SU-DHL-6 (cell line): ENCODE measurements around the gene DSEL.

Experiments
- H2AFZ ChIP-seq: fragments of 200-600 bp; sonication (generic); 2 replicates; pipeline ENCODE4 v1.6.1; 2014; ENCODE audit warnings: low read depth, mild to moderate bottlenecking, moderate library complexity, mixed read lengths, antibody characterized with exemption, low read length; ENCODE audit not compliant: severe bottlenecking
- H3F3A ChIP-seq: fragments of 200-600 bp; shearing (Covaris generic); 2 replicates; pipeline ENCODE4 v1.6.0; 2016; ENCODE audit warnings: antibody characterized with exemption, mild to moderate bottlenecking; ENCODE audit not compliant: insufficient read depth
- H3K27ac ChIP-seq: fragments of 200-600 bp; sonication (generic); 2 replicates; pipeline ENCODE4 v1.5.1; 2016; ENCODE audit warnings: low read depth, mild to moderate bottlenecking, low read length, moderate library complexity, mixed read lengths
- H3K27me3 ChIP-seq: fragments of 200-600 bp; sonication (generic), shearing (Covaris generic); 2 replicates; pipeline ENCODE4 v1.6.0; 2014; ENCODE audit warnings: mild to moderate bottlenecking, low read length
- H3K36me3 ChIP-seq: fragments of 200-600 bp; sonication (generic); 2 replicates; pipeline ENCODE4 v1.6.1; 2014; ENCODE audit warnings: mild to moderate bottlenecking, low read length, mixed read lengths
- H3K4me2 ChIP-seq: fragments of 300-600, 200-600 bp; shearing (Covaris generic), sonication (generic); 2 replicates; pipeline ENCODE4 v1.6.0; 2014; ENCODE audit warnings: low read length, low read depth, mild to moderate bottlenecking; ENCODE audit not compliant: poor library complexity, severe bottlenecking
- H3K4me3 ChIP-seq: fragments of 200-600 bp; sonication (generic); 2 replicates; pipeline ENCODE4 v1.5.1; 2014; ENCODE audit warnings: antibody characterized with exemption, low read length, mild to moderate bottlenecking, mixed read lengths; ENCODE audit not compliant: insufficient read depth, poor library complexity, severe bottlenecking
- H3K79me2 ChIP-seq: fragments of 200-600 bp; sonication (generic); 2 replicates; pipeline ENCODE4 v1.6.1; 2014; ENCODE audit warnings: mild to moderate bottlenecking, low read length, moderate library complexity; ENCODE audit not compliant: insufficient read depth
- H3K9ac ChIP-seq: fragments of 200-600 bp; sonication (generic); 2 replicates; pipeline ENCODE4 v1.7.0; 2014; ENCODE audit warnings: mild to moderate bottlenecking, low read length
- H3K9me2 ChIP-seq: fragments of 200-600 bp; sonication (generic); replicated peaks from 2 replicates; pipeline ENCODE4 v1.6.1; 2014; ENCODE audit warnings: low read length; ENCODE audit not compliant: insufficient read depth
- H3K9me3 ChIP-seq: fragments of 200-600 bp; sonication (generic); 2 replicates; pipeline ENCODE4 v1.6.1; 2014; ENCODE audit warnings: low read length, mixed read lengths; ENCODE audit not compliant: insufficient read depth
- H4K20me1 ChIP-seq: fragments of 200-600 bp; sonication (generic); 2 replicates; pipeline ENCODE4 v1.6.1; 2014; ENCODE audit warnings: low read depth, mild to moderate bottlenecking, antibody characterized with exemption, low read length, moderate library complexity, mixed read lengths
- CTCF ChIP-seq: fragments of 200-600 bp; sonication (generic); IDR thresholded peaks from one replicate; pipeline ENCODE4 v1.5.1; 2017; ENCODE audit warnings: antibody characterized with exemption, mild to moderate bottlenecking, low read length, moderate library complexity; ENCODE audit not compliant: insufficient read depth, poor library complexity, severe bottlenecking
- EZH2phosphoT487 ChIP-seq: fragments of 200-600 bp; sonication (generic), shearing (Covaris generic); conservative IDR thresholded peaks from 2 replicates; pipeline ENCODE4 v1.6.1; 2018; ENCODE audit warnings: mild to moderate bottlenecking, antibody characterized with exemption, low read length, moderate library complexity, mixed read lengths

The DSEL gene

GRCh38 chr18:67508146-67508545, 8.4 kb downstream of the DSEL start:
- Histone ChIP-seq H3K9ac (no peak overlapping the region), H3K27me3 (no peaks in the 10 kb centered on the region), H3F3A (no peaks in the 10 kb centered on the region), H2AFZ (no peak overlapping the region), H3K4me3 (no peak overlapping the region), H3K27ac (no peak overlapping the region), H3K36me3 (no peaks in the 10 kb centered on the region), H3K9me2 (no peaks in the 10 kb centered on the region), H3K79me2 (no peaks in the 10 kb centered on the region), H3K9me3 (no peaks in the 10 kb centered on the region), H3K4me2 (no peak overlapping the region), H4K20me1 (no peaks in the 10 kb centered on the region)
- TF ChIP-seq EZH2phosphoT487 = no peak
- TF ChIP-seq CTCF = no peak

- no peaks in the 10 kb centered on the region for H3K36me3 ChIP-seq
- no peaks in the 10 kb centered on the region for H3K9me3 ChIP-seq
- no peak overlapping the region for H3K27ac ChIP-seq
- no peak overlapping the region for H3K4me2 ChIP-seq
- H3K27me3 ChIP-seq = no peaks in the 10 kb centered on the region
- TF ChIP-seq EZH2phosphoT487 (no peak), CTCF (no peak)
- no peaks in the 10 kb centered on the region for H3F3A ChIP-seq
- no peaks in the 10 kb centered on the region for H3K9me2 ChIP-seq
- H4K20me1 ChIP-seq = no peaks in the 10 kb centered on the region
- no peak overlapping the region for H2AFZ ChIP-seq
- H3K79me2 ChIP-seq = no peaks in the 10 kb centered on the region
- no peak overlapping the region for H3K4me3 ChIP-seq
- no peak overlapping the region for H3K9ac ChIP-seq
These were observed 11.8 kb downstream of the DSEL start for GRCh38 chr18:67504739-67505138.

- no peak overlapping the region for H3K9ac ChIP-seq
- H3F3A ChIP-seq = no peaks in the 10 kb centered on the region
- H3K9me2 ChIP-seq = no peaks in the 10 kb centered on the region
- no peaks in the 10 kb centered on the region for H3K79me2 ChIP-seq
- no peaks in the 10 kb centered on the region for H3K36me3 ChIP-seq
- no peak overlapping the region for H3K27ac ChIP-seq
- no peaks in the 10 kb centered on the region for H4K20me1 ChIP-seq
- H3K4me2 ChIP-seq = no peak overlapping the region
- H2AFZ ChIP-seq = no peak overlapping the region
- H3K4me3 ChIP-seq = no peak overlapping the region
- TF ChIP-seq CTCF (no peak), EZH2phosphoT487 (no peak)
- no peaks in the 10 kb centered on the region for H3K9me3 ChIP-seq
- H3K27me3 ChIP-seq = no peaks in the 10 kb centered on the region
These were observed 15.9 kb downstream of the DSEL start for GRCh38 chr18:67500522-67501205.
